Trophoblast cell (in vitro differentiated cells and primary cell): ENCODE results near the gene UBXN11. TPM values are rescaled to one million over a fixed set of nuclear protein-coding genes. Genes with fewer than 3 reads are reported as not detected.

Source experiments
- DNase-seq, 2 donors: peaks; one replicate each; pipeline ENCODE4 v3.0.0-alpha.2; 2016
- H2AFZ ChIP-seq: 2 replicates; pipeline ENCODE4 v1.6.1; 2013; ENCODE audit warnings: low read length, moderate library complexity, mild to moderate bottlenecking; ENCODE audit not compliant: insufficient read depth, poor library complexity
- H2AK5ac ChIP-seq: 2 replicates; pipeline ENCODE4 v1.6.1; 2013; ENCODE audit warnings: mild to moderate bottlenecking, low read length
- H2BK120ac ChIP-seq: 2 replicates; pipeline ENCODE4 v1.6.1; 2013; ENCODE audit warnings: low read length, mild to moderate bottlenecking, moderate library complexity; ENCODE audit not compliant: insufficient read depth, poor library complexity
- H2BK12ac ChIP-seq: 2 replicates; pipeline ENCODE4 v1.6.1; 2013; ENCODE audit warnings: mild to moderate bottlenecking, low read length, moderate library complexity
- H2BK5ac ChIP-seq: 2 replicates; pipeline ENCODE4 v1.6.1; 2013; ENCODE audit warnings: low read length, low read depth, moderate library complexity, mild to moderate bottlenecking; ENCODE audit not compliant: poor library complexity
- H3K14ac ChIP-seq: 2 replicates; pipeline ENCODE4 v1.6.1; 2013; ENCODE audit warnings: mild to moderate bottlenecking, low read length
- H3K18ac ChIP-seq: 2 replicates; pipeline ENCODE4 v1.6.1; 2013; ENCODE audit warnings: mild to moderate bottlenecking, low read length
- H3K23ac ChIP-seq: 2 replicates; pipeline ENCODE4 v1.6.1; 2013; ENCODE audit warnings: low read length
- H3K27ac ChIP-seq: 2 replicates; pipeline ENCODE4 v1.5.1; 2013; ENCODE audit warnings: low read depth, mild to moderate bottlenecking, inconsistent platforms, low read length, moderate library complexity
- H3K27me3 ChIP-seq: 2 replicates; pipeline ENCODE4 v1.6.1; 2013; ENCODE audit warnings: inconsistent platforms, mild to moderate bottlenecking, low read length, moderate library complexity; ENCODE audit not compliant: insufficient read depth
- H3K36me3 ChIP-seq, 2 experiments: 1 replicate in 1 of 2; 2 replicates in 1 of 2; pipeline ENCODE4 v1.6.1; 2013; ENCODE audit warnings: low read length in 2 of 2, mild to moderate bottlenecking in 2 of 2, moderate library complexity in 1 of 2; ENCODE audit not compliant: insufficient read depth in 2 of 2, control insufficient read depth in 1 of 2
- H3K4ac ChIP-seq: 2 replicates; pipeline ENCODE4 v1.6.1; 2013; ENCODE audit warnings: low read depth, mild to moderate bottlenecking, low read length, moderate library complexity
- H3K4me1 ChIP-seq, 2 experiments: 1 replicate in 1 of 2; 2 replicates in 1 of 2; pipeline ENCODE4 v1.6.1; 2013; ENCODE audit warnings: low read length in 2 of 2, mild to moderate bottlenecking in 2 of 2, moderate library complexity in 1 of 2; ENCODE audit not compliant: insufficient read depth in 2 of 2, control insufficient read depth in 1 of 2
- H3K4me2 ChIP-seq: 2 replicates; pipeline ENCODE4 v1.6.1; 2013; ENCODE audit warnings: inconsistent platforms, mild to moderate bottlenecking, low read length, moderate library complexity
- H3K4me3 ChIP-seq: 2 replicates; pipeline ENCODE4 v1.5.1; 2013; ENCODE audit warnings: mild to moderate bottlenecking, low read depth, low read length, inconsistent platforms
- H3K79me1 ChIP-seq: one replicate; pipeline ENCODE4 v1.6.1; 2013; ENCODE audit warnings: low read length
- H3K79me2 ChIP-seq: 2 replicates; pipeline ENCODE4 v1.6.1; 2013; ENCODE audit warnings: low read length, mild to moderate bottlenecking; ENCODE audit not compliant: control insufficient read depth, insufficient read depth, poor library complexity
- H3K9ac ChIP-seq: 2 replicates; pipeline ENCODE4 v1.6.1; 2013; ENCODE audit warnings: mild to moderate bottlenecking, low read length
- H3K9me3 ChIP-seq: 2 replicates; pipeline ENCODE4 v1.6.1; 2013; ENCODE audit warnings: low read depth, mild to moderate bottlenecking, control low read depth, inconsistent platforms, low read length; ENCODE audit not compliant: insufficient read depth
- H4K12ac ChIP-seq: 2 replicates; pipeline ENCODE4 v1.6.1; 2013; ENCODE audit warnings: low read depth, mild to moderate bottlenecking, low read length, moderate library complexity
- H4K8ac ChIP-seq: 2 replicates; pipeline ENCODE4 v1.6.1; 2013; ENCODE audit warnings: low read depth, mild to moderate bottlenecking, low read length, moderate library complexity
- H4K91ac ChIP-seq: one replicate; pipeline ENCODE4 v1.6.1; 2013; ENCODE audit warnings: low read depth, mild to moderate bottlenecking, low read length, moderate library complexity
- WGBS: extraction: QIAGEN DNeasy Blood & Tissue Kit; methylation state at CpG from one replicate; pipeline ENCODE4 v1.1.7; 2013; ENCODE audit warnings: missing lambda C conversion rate; ENCODE audit not compliant: insufficient read length, insufficient coverage; ENCODE audit errors: extremely low coverage; 5-methylcytosine and 5-hydroxymethylcytosine counted together
- polyA plus RNA-seq: library from polyadenylated mRNA; stranded (reverse); fragments of 200-250 nt; gene quantifications from 2 replicates; pipeline ENCODE4 v1.2.3, GENCODE V29; 2013

UBXN11 gene, protein sequence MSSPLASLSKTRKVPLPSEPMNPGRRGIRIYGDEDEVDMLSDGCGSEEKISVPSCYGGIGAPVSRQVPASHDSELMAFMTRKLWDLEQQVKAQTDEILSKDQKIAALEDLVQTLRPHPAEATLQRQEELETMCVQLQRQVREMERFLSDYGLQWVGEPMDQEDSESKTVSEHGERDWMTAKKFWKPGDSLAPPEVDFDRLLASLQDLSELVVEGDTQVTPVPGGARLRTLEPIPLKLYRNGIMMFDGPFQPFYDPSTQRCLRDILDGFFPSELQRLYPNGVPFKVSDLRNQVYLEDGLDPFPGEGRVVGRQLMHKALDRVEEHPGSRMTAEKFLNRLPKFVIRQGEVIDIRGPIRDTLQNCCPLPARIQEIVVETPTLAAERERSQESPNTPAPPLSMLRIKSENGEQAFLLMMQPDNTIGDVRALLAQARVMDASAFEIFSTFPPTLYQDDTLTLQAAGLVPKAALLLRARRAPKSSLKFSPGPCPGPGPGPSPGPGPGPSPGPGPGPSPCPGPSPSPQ
- polyA plus RNA-seq = 8.1 and 8.5 TPM in 2 replicates

GRCh38 chr1:26306290-26307229 is at the start of gene UBXN11:
Gene UBXN11 (minus strand): TSS chr1:26306636. CDS start chr1:26302883, 3,753 bp downstream.
- Histone ChIP-seq H4K91ac (peak within 1 kb of the TSS; percentile 28), H3K18ac (no peak within 1 kb of the TSS), H3K9ac (peak within 1 kb of the TSS; percentile 97), H3K27ac (no peak within 1 kb of the TSS), H3K4me1 (peaks cover 16 to 20% of the 10 kb centered on the region in 2 experiments), H3K14ac (peak within 1 kb of the TSS; percentile 36), H3K79me2 (no peaks in the 10 kb centered on the region), H2BK5ac (no peak within 1 kb of the TSS), H3K4me2 (peak within 1 kb of the TSS; percentile 77), H2BK12ac (no peak within 1 kb of the TSS), H3K23ac (no peak within 1 kb of the TSS), H2AK5ac (no peak within 1 kb of the TSS), H2BK120ac (no peak within 1 kb of the TSS), H3K4ac (no peak within 1 kb of the TSS), H3K36me3 (no peaks in the 10 kb centered on the region), H3K9me3 (no peaks in the 10 kb centered on the region), H3K27me3 (no peaks in the 10 kb centered on the region), H3K4me3 (peak within 1 kb of the TSS; percentile 99), H2AFZ (peak within 1 kb of the TSS; percentile 73), H4K8ac (peak within 1 kb of the TSS; percentile 78), H3K79me1 (peaks cover 11% of the 10 kb centered on the region), H4K12ac (no peak within 1 kb of the TSS)
- peak; percentile 98 to 99 for DNase-seq
- no CpG with 5 or more reads among the region's 51 CpGs for WGBS

DNA sequence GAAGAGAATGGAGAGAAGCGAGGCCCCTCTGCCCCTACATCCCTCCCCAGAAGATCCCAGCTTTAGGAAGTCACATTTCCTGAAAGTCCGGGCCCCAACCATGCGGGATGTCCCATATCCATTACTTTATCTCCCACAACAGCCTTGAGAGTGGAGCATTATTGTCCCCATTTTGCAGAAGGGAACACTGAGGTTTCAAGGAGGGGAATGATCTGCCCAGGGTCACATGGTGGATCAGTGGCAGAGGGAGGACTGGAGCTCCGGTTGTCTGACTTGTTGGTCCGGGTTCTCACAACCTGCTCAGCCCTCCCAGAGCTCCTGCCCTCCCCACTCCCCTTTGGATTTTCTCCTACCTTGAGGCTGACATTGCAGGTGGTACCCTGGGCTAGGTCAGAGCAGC is 49.7 kb upstream of the UBXN11 start:
- Histone ChIP-seq H3K4me2 (no peak overlapping the region), H2BK5ac (no peak overlapping the region), H3K18ac (no peak overlapping the region), H3K79me2 (peaks cover 15% of the 10 kb centered on the region), H3K9ac (no peak overlapping the region), H3K9me3 (no peaks in the 10 kb centered on the region), H3K27me3 (peaks cover 10% of the 10 kb centered on the region), H2AK5ac (no peak overlapping the region), H3K4ac (no peak overlapping the region), H2BK12ac (no peak overlapping the region), H3K79me1 (peaks cover 36% of the 10 kb centered on the region), H3K4me1 (peaks cover 42 to 43% of the 10 kb centered on the region in 2 experiments), H3K36me3 (no peaks in the 10 kb centered on the region), H4K91ac (no peak overlapping the region), H3K14ac (no peak overlapping the region), H4K8ac (no peak overlapping the region), H2BK120ac (no peak overlapping the region), H2AFZ (no peak overlapping the region), H3K4me3 (no peak overlapping the region), H4K12ac (no peak overlapping the region), H3K23ac (no peak overlapping the region), H3K27ac (no peak overlapping the region)
- no peak for DNase-seq
- no CpG with 5 or more reads among the region's 5 CpGs for WGBS

- Histone ChIP-seq H4K12ac (no peak overlapping the region), H3K4me1 (peaks cover 42 to 46% of the 10 kb centered on the region in 2 experiments), H3K36me3 (no peaks in the 10 kb centered on the region), H2BK12ac (peak overlapping the region; percentile 80), H3K79me2 (peaks cover 16% of the 10 kb centered on the region), H4K8ac (peak overlapping the region; percentile 39), H2BK120ac (peak overlapping the region; percentile 26), H3K9ac (no peak overlapping the region), H2AK5ac (peak overlapping the region; percentile 42), H3K4me2 (no peak overlapping the region), H3K4ac (peak overlapping the region; percentile 38), H3K27me3 (peaks cover 2% of the 10 kb centered on the region), H3K27ac (no peak overlapping the region), H3K14ac (peak overlapping the region; percentile 45), H3K79me1 (peaks cover 42% of the 10 kb centered on the region), H3K18ac (peak overlapping the region; percentile 63), H3K23ac (no peak overlapping the region), H3K4me3 (no peak overlapping the region), H2AFZ (no peak overlapping the region), H3K9me3 (no peaks in the 10 kb centered on the region), H4K91ac (peak overlapping the region; percentile 73), H2BK5ac (no peak overlapping the region)
- WGBS = no CpG with 5 or more reads among the region's 9 CpGs
- DNase-seq = no peak
These were observed 48.5 kb upstream of the UBXN11 start for GRCh38 chr1:26354972-26355371.
